SK-N-MC (cell line): Measurements from ENCODE around the gene LSM12.

ENCODE experiments used
- EZH2 ChIP-seq: fragments of 200-600 bp; sonication (generic); IDR thresholded peaks from one replicate; pipeline ENCODE4 v1.6.1; 2017; ENCODE audit warnings: antibody characterized with exemption
- POLR2AphosphoS5 ChIP-seq: IDR thresholded peaks from 2 replicates; pipeline ENCODE4 v1.6.1; 2012; ENCODE audit warnings: mild to moderate bottlenecking, low read depth, low read length, borderline replicate concordance

DNA sequence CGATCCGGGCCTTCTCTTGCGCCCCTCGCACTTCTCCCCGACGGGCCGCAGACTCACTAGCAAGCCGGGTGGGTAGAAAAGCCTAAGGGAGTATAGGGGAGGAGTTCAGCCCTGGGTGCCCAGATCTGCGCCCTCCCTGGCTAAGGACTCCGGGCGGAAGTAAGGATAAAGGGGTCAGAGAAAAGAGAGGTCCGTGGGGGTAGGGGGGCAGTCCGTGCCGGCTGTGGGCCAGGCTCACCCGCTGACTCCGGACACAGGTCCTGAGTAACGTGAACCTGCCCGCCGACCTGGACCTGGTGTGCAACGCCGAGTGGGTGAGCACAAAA is 60.2 kb downstream of the LSM12 start:
- no peak for TF ChIP-seq EZH2
- no peak for TF ChIP-seq POLR2AphosphoS5
